ENCODE data around the gene ANXA3.
"Not testable (repeated sequence)": the region's sequence is repeated elsewhere in the genome, so short reads cannot be mapped to it uniquely, and the experiment has no call there.

The ANXA3 gene

DNA sequence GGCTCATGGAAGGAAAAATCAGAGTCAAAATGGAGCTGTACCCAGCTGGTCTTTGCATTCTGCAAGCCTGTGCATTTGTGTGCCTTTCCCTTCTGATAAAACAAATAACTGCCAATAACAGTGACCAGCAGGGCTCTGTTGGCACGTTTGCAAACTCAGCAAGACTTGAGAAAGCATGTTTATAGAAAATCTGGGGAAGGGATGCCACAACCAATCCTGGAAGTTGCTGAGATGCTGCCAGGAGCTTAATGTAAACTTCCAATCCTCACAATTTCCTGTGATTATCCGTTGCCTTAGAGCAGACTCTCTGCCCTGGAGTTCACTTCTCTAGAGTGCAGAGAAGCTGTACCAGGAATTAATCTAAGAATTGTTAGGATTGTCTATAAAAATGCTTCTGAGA, 6.9 kb upstream of the ANXA3 start:
- no peak for DNase-seq

DNA sequence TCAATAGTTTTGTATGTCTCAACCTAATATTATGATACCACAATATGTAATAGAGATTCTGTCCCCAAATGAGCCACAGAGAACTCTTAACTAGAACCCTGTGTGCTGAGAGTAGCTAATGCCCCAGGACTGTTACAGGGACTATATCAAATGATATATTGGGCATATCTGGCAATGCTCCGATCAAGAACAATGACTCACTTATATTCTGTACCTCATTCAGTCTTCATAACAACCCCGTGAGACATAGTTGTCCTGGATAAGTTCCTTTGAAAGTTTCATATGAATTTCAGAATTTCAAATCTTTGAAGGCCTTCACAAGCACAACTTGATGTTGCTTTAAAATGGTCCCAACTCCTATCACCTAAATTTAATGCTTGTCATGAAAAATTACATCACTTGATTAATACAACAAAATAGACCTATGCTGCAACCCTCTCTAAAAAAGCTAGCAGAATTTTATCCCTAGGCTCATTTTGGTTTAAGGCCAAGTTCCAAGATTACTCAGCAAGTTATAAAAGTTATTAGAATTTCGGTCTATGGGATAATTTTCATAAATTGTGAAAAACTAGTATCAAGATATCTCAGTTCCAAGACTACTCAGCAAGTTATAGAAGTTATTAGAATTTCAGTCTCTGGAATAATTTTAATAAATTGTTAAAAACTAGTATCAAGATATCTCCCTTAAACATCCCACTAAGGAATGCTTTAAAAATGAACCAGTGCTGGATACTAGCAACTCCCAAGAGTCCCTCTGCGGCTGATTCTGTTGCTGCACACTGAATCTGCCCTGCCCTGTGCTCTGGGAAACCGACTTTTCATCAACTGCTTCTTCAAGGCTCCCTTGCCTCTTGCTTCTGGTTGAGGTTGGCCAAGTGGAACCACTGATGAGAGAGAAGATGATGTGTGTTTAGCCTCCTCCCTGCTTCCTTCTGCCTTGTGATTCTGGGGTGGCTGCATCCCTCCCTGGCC, 6.0 kb upstream of the ANXA3 start:
- DNase-seq = no peak

DNA sequence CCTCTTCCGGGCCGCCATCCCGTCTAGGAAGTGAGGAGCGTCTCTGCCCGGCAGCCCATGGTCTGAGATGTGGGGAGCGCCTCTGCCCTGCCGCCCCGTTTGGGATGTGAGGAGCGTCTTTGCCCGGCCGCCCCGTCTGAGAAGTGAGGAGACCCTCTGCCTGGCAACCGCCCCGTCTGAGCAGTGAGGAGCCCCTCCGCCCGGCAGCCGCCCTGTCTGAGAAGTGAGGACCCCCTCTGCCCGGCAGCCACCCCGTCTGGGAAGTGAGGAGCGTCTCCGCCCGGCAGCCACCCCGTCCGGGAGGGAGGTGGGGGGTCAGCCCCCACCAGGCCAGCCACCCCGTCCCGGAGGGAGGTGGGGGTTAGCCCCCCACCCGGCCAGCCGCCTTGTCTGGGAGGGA, 3.7 kb upstream of the ANXA3 start:
- DNase-seq = not testable (repeated sequence)

DNA sequence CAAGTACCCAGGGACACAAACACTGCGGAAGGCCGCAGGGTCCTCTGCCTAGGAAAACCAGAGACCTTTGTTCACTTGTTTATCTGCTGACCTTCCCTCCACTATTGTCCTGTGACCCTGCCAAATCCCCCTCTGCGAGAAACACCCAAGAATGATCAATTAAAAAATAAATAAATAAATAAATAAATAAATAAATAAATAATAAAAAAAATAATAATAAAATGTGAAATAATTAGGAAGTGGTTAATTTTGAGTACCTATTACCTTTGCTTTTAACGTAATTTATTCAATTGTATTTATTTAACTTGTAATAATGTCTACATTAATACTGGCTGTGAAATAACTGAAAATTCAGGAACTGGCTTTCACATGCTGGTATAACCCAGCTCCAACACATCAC, 2.7 kb upstream of the ANXA3 start:
- DNase-seq = not testable (repeated sequence)

DNA sequence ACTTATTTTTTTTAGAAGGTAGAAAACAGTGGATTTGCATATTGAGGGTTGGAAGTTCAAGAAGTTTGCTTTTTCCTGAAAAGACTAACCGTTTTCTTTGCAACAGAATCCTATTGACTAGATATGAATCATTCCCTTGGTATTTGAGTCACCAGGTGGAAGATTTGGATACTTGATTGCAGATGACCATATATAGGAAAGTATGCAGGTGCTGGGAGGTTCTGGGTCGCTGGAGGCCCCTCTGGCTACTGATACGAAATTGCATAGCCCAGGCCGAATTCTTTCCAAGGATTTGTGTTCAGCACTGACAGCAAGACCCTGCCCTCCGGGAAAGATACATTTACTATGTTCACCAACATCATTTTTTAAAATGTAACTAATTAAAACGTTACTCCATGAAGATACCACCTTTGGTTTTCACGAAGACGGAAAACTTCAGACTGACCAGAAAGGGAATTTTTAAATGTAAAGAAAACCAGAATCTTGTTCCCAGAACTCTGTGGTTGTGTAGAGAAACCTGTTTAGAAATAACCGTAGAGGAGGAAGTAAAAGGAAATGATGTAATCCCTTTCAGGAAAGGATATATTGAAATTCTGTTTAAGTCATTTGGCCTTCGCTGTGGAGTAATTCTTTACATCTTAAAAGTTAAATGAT, 946 bp downstream of the ANXA3 start:
- DNase-seq = no peak

DNA sequence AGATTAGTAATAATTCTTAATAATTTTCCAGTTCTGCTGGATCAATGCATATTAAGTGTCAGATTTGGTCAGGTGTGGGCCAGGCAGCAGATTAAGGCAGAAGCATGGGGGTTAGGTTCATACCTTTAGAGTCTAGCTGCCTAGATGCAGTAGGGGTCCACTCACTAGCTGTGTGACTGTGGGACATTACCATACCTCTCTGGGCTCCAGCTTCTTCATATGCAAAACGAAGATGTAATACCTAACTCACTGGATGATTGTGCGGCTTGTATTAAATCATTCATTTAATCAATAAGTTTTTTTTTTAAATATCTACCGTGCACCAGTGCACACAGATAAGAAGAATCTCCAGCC, 1.4 kb downstream of the ANXA3 start:
- DNase-seq = no peak

DNA sequence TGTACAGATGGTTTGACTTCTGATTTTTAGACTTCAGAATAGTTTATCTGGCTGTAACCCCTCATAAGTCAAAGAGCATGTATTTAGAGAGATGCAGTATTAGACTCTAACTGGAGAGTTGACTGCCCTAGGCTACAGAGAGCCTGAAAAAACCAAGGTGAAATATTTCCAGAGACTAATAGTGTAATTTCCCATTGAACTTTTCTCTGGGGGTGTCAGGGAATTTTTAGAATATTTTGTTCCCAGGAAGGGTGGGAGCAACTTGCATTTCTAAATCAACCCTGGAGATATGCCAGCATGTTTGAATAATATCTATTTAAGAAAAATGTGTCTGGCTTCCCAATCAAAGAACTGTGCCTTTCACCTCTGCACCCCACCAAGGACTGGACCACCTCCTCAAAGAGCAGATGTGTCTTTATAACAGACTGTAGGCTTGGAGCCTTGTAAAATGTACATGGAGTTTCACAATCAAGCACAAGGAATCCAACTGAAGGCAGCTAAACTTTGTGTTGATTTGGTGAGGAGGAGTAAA, 2.0 kb downstream of the ANXA3 start:
- DNase-seq = no peak

DNA sequence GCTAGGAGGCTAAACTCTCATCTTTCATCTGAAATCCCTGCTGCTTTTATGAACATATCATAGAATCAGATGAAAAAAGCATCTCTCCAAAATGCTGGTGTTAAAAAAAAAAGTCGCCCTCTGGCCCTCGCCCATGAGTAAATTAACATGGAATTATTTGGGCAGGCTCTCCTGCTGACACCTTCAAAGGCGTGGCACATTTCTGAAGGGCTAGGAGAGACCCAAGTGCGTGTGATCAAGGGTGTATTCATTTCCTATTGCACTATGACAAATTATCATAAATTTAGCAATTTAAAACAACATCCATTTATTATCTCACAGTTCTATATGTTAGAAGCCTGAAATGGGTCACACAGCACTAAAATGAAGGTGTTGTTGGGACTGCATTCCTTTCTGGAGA, 5.1 kb downstream of the ANXA3 start:
- DNase-seq = no peak

DNA sequence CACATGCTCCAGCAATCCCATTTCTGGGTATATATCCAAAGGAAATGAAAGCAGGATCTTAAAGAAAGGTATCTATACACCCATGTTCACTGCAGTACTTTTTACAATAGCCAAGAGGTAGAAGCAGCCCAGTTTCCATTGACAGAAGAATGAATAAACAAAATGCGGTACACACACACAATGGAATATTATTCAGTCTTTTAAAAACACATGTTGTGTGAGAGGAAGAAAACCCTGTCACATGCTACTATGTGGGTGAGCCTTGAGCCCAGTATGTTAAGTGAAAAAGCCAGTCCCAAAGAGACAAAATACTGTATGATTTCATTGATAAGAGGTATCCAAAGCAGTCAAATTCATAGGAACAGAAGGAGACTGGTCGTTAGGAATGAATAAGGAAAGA, 6.3 kb downstream of the ANXA3 start:
- no peak for DNase-seq

DNA sequence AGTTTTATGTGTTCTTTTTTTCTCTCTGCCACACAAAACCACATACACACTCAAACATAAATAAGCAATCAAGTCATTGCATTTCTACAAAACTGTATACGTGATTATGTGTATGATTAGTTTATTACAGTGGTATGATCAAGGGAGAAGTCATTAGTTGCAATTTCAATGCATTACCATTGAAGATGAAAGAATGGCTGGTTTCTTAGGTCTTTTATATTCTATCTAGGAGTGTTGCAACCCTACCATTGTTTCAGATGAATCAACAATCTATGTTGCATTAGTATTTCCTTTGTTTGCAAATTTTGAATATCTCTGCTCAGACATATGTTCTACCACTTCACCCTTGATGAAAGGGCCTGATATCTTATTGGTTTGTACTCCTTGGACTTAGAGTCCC, 6.8 kb downstream of the ANXA3 start:
- DNase-seq = no peak

DNA sequence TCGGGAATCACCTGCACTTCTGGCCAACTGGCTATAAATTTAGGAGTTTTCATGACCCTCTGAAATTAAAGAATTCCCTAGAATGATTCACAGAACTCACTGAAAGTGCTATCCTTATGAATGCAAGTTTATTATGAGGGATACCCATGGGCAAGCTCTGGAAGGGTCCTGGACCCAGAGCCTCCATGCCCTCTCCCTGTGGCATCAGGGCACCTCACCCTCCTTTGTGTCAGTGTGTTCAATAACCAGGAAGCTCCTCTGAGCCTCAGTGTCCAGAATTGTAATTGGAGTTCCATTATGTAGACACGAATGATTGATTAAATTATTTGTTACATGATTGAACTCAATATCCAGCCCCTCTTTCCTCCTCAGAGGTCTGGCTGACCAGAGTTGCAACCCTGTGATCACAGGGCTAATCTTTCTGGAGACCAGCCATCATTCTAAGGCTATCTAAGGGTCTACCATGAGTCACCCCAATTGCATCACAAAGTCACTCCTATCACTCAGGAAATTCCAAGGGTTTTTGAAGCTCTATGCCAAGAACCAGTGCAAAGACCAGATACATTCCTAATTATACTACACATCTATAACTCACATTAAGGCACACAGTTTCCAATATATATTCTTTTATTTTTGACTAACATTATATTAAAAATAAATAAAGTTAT, 8.9 kb downstream of the ANXA3 start:
- no peak for DNase-seq

DNA sequence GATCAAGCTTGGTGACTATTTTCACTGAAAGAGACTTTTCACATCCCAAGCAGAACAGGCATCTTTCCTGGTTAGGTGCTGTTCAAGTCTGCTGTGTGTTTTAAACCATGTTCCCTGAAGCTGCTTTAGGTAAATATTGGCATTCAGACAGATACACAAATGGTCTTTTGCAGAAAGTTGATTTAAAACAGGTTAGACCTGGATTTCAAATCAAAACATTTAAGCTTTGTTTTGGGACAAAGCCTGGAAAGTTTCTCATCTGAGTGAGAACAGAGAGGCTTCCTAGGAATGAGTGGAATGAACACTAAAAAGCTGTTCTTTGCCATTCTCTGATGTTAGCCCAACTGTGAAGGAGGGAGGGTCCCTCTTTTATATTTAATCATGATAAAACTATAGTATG, 10.1 kb downstream of the ANXA3 start:
- DNase-seq = no peak

DNA sequence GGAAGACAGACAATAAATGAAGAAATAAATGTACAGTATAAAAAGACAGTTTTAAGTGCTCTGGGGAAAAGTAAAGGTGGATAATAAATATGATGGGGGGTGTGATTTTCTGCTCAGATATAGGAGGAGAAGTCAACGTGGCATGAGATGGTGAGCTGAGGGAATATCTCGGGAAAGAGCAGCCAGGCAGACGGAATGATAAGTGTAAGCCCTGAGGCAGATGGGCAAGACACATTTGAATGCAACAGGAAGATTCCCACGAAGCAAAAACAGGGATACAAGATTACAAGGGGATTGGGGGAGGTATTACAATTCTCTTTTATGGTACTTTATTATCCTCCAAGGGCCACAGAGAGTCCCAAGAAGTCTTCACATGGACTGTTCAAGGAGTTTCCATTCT, 11.1 kb downstream of the ANXA3 start:
- DNase-seq = no peak

DNA sequence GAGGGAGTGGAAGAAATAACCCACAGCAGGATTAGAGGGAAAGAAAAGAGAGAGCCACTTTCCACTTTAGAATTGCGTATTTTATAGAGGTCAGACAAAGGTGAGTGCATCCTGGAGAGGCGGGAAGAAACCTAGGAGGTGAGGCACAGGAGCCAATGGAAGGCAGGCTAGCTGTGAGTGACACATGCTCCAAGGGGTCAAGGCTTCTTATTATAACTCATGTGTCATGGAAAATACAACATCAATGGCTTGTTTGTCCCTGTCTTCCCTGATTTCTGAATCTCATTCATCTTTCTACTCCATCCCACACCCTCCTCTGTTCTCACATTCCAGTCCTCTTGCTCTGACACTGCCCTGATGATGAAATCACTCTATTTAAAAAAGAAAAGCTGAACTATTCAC, 14.4 kb downstream of the ANXA3 start:
- DNase-seq = no peak

DNA sequence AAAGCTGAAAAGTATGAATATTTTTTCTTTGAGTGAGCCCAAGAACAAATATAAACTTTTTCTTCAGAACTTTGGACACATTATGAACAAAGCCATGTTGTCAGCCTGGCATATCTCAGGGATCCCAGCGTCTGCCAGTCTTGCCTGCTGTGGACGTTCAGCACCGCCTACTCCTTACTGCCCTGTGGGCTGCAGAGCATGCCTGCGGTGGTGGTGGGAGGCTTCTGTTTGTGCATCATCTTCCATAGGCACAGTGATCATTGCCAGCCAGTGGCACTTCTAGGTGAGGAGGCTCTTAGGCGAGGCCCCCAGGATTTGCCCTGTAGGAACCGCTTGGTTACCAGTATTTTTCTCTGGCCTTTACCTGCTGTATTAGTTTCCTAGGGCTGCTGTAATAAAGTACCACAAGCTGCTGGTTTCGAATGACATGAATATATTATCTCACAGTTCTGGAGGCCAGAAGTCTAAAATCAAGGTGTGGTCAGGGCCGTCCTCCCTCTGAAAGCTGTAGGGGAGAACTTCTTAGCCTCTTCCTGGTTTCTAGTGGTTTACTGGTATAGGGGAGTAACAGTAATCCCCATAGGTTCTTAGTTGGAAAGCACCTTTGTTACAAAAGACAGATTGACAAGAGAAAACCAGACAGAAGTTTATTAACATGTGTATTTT, 15.4 kb downstream of the ANXA3 start:
- DNase-seq = no peak

DNA sequence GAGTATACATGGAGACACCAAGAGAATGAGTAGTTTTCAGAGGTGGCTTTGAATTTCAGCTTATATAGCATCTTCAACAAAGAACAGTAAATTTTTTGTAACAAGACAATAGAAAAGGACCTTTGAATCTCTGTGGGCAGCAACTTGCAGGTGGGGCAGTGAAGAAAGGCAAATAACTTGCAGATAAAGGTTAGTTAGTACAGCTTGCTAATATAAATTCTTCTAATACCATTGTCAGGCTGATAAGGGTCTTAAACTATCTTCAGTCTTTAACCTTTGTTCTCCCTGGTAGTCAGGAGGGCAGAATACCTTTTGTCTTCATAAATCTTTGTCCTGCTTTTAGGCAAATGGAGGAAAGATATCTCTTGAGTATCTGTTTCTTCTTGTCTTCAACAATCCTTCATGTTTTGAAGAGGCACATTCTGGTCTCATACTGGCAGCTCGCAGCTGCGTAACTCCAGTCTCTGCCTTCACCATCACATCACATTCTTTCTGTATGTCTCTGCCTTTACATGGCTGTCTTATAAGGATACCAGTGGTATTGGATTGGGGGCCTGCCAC, 16.0 kb downstream of the ANXA3 start:
- no peak for DNase-seq

DNA sequence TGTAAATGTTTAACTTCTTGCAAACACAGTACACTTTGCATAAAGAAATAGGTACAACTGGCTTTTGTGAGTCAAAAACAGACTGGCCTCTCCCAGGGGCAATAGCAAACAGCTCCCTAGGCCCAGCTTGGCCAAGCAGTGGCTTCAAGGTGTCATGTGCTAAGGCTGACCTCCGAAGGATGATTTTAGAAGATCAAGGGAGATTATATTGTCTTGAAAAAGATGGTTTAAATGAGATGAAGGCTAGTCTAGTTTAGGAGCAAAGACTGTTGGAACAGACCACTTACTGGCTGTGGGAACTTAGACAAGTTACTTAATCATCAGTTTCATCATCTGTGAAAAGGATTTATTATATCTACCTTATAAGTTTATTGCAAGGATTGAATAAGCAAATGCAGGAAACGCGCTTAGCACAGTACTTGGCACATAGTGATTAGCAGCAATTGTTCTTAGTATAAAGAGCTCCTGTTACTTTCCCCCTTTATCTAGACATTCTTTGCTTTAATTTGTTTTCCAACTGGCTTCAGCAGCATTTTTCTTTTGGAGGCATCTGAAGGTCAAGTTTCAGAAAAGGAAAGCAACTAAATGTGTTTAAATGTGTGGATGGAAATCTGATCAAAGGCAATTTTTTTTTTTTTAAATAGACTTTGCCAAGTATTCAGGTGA, 17.2 kb downstream of the ANXA3 start:
- no peak for DNase-seq

DNA sequence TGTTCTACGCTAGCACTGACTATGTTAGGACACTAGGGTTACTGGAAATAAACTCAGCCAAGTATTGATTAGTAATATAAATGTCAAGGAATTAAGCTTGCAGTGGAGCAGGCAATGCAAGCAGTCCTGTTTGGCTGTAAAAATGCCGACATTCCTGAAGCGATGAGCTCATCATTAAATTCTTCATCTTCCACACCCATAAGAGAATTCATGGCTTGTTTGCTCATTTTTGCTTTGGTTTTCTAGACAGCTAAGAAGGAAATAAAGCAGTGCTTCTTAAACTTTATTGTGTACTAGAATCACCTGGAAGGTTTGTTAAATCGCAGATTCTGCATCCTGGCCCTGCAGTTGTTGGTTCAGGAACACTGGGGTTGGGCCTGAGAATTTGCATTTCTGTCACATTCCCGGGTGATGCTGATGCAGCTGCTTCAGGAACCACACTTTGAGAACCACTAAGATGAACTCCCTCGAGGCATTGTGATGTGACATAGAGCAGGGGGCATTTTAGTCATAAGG, 17.8 kb downstream of the ANXA3 start:
- no peak for DNase-seq

DNA sequence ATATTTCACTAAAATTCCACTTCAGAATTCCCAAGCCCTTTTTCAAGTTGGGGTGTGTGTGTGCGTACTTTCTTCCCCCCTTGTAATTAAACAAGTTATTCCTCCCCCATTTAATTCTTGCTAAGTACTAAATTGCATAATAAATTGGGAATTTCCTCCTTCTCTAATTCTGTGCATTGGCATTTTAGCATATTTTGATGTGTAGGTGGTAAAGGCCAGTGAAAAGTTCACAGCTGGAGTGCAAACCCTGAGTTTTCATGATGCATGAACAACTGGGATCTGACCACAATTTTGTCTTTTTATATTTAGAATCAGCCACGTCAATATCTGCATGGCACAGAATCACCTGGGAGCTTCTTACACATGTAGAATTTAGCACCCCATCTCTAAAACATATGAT, 18.5 kb downstream of the ANXA3 start:
- DNase-seq = no peak

DNA sequence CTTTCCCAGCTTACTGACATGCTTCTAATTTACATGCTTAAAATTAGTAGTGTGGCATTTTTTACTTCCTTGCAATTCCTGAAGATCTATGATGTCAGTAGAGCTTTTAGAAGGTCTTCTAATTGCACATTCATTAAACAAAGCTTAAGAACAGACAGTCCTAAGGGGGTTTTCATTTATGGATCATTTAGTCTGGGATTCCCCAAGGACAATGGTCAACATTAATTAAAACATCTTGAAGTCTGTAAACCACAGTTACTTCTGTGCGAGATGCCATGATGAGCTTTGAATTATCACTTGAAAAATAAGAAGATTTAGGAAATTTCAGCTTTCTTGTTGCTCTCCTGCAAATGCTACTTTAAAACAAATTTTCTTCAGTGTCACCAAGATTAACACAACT, 20.2 kb downstream of the ANXA3 start:
- DNase-seq = no peak

DNA sequence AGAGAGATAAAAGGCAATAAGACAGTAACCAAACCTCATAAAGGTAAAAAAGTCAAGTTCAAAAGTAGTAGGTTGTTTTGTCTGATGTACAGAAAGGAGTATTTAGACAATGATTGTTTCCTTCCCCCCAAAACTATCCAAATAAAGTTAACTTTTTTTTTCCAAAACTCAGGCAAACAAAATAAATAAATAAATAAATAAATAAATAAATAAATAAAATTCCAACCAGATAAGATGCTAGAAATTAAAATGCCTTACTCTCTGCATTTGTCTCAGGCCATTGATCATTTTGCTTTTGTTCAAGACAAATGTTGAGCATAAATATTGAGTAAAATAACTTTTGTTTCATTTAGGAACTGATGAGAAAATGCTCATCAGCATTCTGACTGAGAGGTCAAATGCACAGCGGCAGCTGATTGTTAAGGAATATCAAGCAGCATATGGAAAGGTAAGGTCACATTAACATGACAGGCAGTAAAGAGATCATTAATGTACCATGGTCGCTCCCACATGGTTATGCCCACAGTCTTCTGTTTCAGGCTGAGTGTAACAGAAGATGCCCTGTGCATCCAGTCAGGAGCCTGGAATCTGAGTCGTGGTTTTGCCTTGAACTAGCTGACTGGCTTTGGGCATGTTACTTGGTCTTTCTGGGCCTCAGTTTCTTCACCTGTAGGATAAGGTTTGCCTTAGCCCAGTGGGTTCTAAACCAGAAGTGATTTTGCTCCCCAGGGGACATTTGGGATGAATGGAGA, 27.3 kb downstream of the ANXA3 start:
- DNase-seq = no peak
